Cerebellar nuclear complex (tissue), 1 donor: Measurements from ENCODE around the gene TRNAU1AP.
"Not testable (repeated sequence)": the region's sequence is repeated elsewhere in the genome, so short reads cannot be mapped to it uniquely, and the experiment has no call there.

ENCODE experiments used
- DNase-seq, 2 experiments: peaks; one replicate each; lab custom pipeline; 2025; lab: John Stamatoyannopoulos, UW

Gene TRNAU1AP

GRCh38 chr1:28552758-28553663 is at the start of gene TRNAU1AP:
TSS of gene TRNAU1AP (plus strand) at chr1:28553085. CDS start at chr1:28553111, 26 bp downstream.
- DNase-seq = peak in 1 of 2 experiments; percentile 79

GRCh38 chr1:28503117-28503516 is 49.8 kb upstream of the TRNAU1AP start:
- no peak for DNase-seq

GRCh38 chr1:28505406-28506187 is 47.3 kb upstream of the TRNAU1AP start, which contains the start of gene RCC1:
TSS of gene RCC1 (plus strand) at chr1:28506043. CDS start at chr1:28529867, 23,824 bp downstream.
- peak; percentile 24 to 77 for DNase-seq

GRCh38 chr1:28506907-28507246 is 46.0 kb upstream of the TRNAU1AP start:
- no peak for DNase-seq

GRCh38 chr1:28507247-28507645 is 45.6 kb upstream of the TRNAU1AP start:
- no peak for DNase-seq

- DNase-seq = no peak
Measured at GRCh38 chr1:28507646-28508434, 45.0 kb upstream of the TRNAU1AP start.

GRCh38 chr1:28508435-28508754 is 44.5 kb upstream of the TRNAU1AP start:
- no peak for DNase-seq

- no peak for DNase-seq
Measured at GRCh38 chr1:28509705-28510272, 43.1 kb upstream of the TRNAU1AP start.

- no peak for DNase-seq
Measured at GRCh38 chr1:28510273-28510969, 42.5 kb upstream of the TRNAU1AP start.

GRCh38 chr1:28510970-28511440 is 41.9 kb upstream of the TRNAU1AP start:
- DNase-seq = no peak

- DNase-seq = no peak
Measured at GRCh38 chr1:28512058-28512611, 40.8 kb upstream of the TRNAU1AP start.

- not testable (repeated sequence) for DNase-seq
Measured at GRCh38 chr1:28514445-28514933, 38.4 kb upstream of the TRNAU1AP start.

- DNase-seq = no peak
Measured at GRCh38 chr1:28516518-28516956, 36.3 kb upstream of the TRNAU1AP start.

- no peak for DNase-seq
Measured at GRCh38 chr1:28517649-28517999, 35.3 kb upstream of the TRNAU1AP start.

- peak in 1 of 2 experiments; percentile 56 for DNase-seq
Measured at GRCh38 chr1:28518000-28518744, 34.7 kb upstream of the TRNAU1AP start.

GRCh38 chr1:28518745-28519341 is 34.0 kb upstream of the TRNAU1AP start:
- no peak for DNase-seq

- no peak for DNase-seq
Measured at GRCh38 chr1:28519946-28520725, 32.7 kb upstream of the TRNAU1AP start.

GRCh38 chr1:28520796-28521195 is 32.1 kb upstream of the TRNAU1AP start:
- not testable (repeated sequence) for DNase-seq
